Breast epithelium (tissue), 3 donors: ENCODE measurements around the gene PPP2R3B.

Experiments
- POLR2A ChIP-seq: fragments of 450-650 bp; IDR thresholded peaks from one replicate; pipeline ENCODE4 v1.6.1; 2016; ENCODE audit warnings: antibody characterized with exemption, mild to moderate bottlenecking, moderate library complexity
- POLR2AphosphoS5 ChIP-seq, 3 donors: sonication (generic); formaldehyde crosslinking; IDR thresholded peaks; one replicate each; pipeline ENCODE4 v1.6.1; 2017; ENCODE audit warnings: antibody characterized with exemption in 3 of 3
- TF ChIP-seq, protein P1 (sequence below), 3 donors: fragments of 450-650 bp; IDR thresholded peaks; one replicate each; pipeline ENCODE4 v1.5.1; 2016 to 2017; ENCODE audit warnings: antibody characterized with exemption in 3 of 3, mild to moderate bottlenecking in 3 of 3, moderate library complexity in 3 of 3

GRCh38 chrX:295136-295535 lies 91.6 kb downstream of the PPP2R3B start:
- TF ChIP-seq POLR2A (no peak), POLR2AphosphoS5 (IDR thresholded peaks at IDR 0.05) (no peak)
- TF ChIP-seq, protein P1, sequence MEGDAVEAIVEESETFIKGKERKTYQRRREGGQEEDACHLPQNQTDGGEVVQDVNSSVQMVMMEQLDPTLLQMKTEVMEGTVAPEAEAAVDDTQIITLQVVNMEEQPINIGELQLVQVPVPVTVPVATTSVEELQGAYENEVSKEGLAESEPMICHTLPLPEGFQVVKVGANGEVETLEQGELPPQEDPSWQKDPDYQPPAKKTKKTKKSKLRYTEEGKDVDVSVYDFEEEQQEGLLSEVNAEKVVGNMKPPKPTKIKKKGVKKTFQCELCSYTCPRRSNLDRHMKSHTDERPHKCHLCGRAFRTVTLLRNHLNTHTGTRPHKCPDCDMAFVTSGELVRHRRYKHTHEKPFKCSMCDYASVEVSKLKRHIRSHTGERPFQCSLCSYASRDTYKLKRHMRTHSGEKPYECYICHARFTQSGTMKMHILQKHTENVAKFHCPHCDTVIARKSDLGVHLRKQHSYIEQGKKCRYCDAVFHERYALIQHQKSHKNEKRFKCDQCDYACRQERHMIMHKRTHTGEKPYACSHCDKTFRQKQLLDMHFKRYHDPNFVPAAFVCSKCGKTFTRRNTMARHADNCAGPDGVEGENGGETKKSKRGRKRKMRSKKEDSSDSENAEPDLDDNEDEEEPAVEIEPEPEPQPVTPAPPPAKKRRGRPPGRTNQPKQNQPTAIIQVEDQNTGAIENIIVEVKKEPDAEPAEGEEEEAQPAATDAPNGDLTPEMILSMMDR (IDR thresholded peaks at IDR 0.05): no peak
